ENCODE results near the gene NAPB.

DNA sequence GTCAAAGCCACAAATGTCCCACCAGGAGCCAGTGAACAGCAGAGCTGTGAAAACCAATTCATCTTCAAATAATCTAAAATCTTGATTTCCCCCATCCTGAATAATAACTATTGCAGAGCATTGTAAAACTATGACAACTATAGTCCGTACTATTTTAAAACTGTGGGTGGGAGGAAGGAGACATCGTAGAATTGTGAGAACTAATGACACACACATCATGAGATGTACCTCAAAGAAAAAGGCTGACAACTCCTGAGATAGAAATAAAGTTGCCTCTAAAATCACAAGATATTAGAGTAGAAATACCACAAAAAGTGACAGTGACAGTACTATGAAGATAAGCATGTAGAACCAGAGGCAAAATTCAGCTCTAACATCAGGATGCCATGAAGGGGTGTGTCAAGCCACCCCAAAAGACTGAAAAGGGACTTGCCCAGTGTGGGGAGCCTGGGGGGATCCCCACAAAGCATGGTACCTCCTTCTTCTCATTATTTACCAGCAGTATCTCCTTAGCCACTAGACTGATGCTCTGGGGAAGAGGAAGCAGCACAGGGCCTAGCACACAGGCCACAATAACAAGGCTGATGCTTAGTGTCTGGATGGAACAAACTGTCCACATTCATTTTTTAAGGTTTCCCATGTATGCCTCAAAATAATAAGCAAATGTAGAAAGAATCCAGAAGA lies 13.4 kb downstream of the NAPB start:
- TF ChIP-seq, protein P1, sequence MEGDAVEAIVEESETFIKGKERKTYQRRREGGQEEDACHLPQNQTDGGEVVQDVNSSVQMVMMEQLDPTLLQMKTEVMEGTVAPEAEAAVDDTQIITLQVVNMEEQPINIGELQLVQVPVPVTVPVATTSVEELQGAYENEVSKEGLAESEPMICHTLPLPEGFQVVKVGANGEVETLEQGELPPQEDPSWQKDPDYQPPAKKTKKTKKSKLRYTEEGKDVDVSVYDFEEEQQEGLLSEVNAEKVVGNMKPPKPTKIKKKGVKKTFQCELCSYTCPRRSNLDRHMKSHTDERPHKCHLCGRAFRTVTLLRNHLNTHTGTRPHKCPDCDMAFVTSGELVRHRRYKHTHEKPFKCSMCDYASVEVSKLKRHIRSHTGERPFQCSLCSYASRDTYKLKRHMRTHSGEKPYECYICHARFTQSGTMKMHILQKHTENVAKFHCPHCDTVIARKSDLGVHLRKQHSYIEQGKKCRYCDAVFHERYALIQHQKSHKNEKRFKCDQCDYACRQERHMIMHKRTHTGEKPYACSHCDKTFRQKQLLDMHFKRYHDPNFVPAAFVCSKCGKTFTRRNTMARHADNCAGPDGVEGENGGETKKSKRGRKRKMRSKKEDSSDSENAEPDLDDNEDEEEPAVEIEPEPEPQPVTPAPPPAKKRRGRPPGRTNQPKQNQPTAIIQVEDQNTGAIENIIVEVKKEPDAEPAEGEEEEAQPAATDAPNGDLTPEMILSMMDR (IDR thresholded peaks at IDR 0.05; ENCODE audit: poor library complexity, severe bottlenecking): no peak
- no peak for TF ChIP-seq EZH2 (IDR thresholded peaks at IDR 0.05; ENCODE audit: borderline replicate concordance, insufficient read depth, low read length, poor library complexity, severe bottlenecking)

All from neural cell (in vitro differentiated cells).